Psoas muscle (tissue), 8 donors: Measurements from ENCODE around the gene CHST1. TPM values are rescaled to one million over a fixed set of nuclear protein-coding genes. Genes with fewer than 3 reads are reported as not detected.
A peak's percentile ranks its signal among the peaks of the same experiment; 100 is the strongest.

Source experiments
- ATAC-seq, 4 donors: fragments of 200-7000 bp; cut with Tn5 transposase; one replicate each; pipeline ENCODE4 v1.9.1; 2020; ENCODE audit warnings: moderate library complexity in 3 of 4, mild to moderate bottlenecking in 2 of 4
- DNase-seq, 2 donors: peaks; one replicate each; pipeline ENCODE4 v3.0.0-alpha.2; 2020
- H3K27ac ChIP-seq: fragments of 200-600 bp; one replicate; pipeline ENCODE4 v1.8.0; 2022
- H3K27me3 ChIP-seq, 3 donors: fragments of 200-600 bp in 1 of 3; one replicate each; pipeline versions ENCODE4 v1.6.1 to v1.8.0; 2013 to 2022; ENCODE audit warnings: low read length in 2 of 3, mild to moderate bottlenecking in 2 of 3, moderate library complexity in 1 of 3; ENCODE audit not compliant: insufficient read depth in 3 of 3
- H3K36me3 ChIP-seq, 2 donors: fragments of 200-600 bp in 1 of 2; one replicate each; pipeline versions ENCODE4 v1.6.1 to v1.8.0; 2013 to 2022; ENCODE audit warnings: low read depth in 1 of 2, mild to moderate bottlenecking in 1 of 2, moderate library complexity in 1 of 2; ENCODE audit not compliant: insufficient read depth in 1 of 2
- H3K4me1 ChIP-seq: fragments of 200-600 bp; one replicate; pipeline ENCODE4 v1.8.0; 2022
- H3K4me3 ChIP-seq: fragments of 200-600 bp; one replicate; pipeline ENCODE4 v1.8.0; 2022; ENCODE audit warnings: mild to moderate bottlenecking
- H3K9me3 ChIP-seq: fragments of 200-600 bp; one replicate; pipeline ENCODE4 v1.8.0; 2022
- CTCF ChIP-seq: fragments of 200-600 bp; IDR thresholded peaks from one replicate; pipeline ENCODE4 v1.8.0; 2022; ENCODE audit warnings: antibody characterized with exemption
- WGBS, 3 donors: extraction: QIAGEN DNeasy Blood & Tissue Kit; methylation state at CpG; one replicate each; pipeline versions ENCODE4 v1.1.6 to v1.1.7; 2013; 5-methylcytosine and 5-hydroxymethylcytosine counted together
- intact Hi-C, 2 donors: fragments of 100-400 bp; cut with DNase I; formaldehyde crosslinking; loops; one replicate each; pipeline versions ENCODE4 v1.11.0 to v1.14.2; 2022
- polyA plus RNA-seq, 3 donors: library from polyadenylated mRNA; stranded (reverse); fragments of 200-250 nt; gene quantifications; one replicate each; pipeline ENCODE4 v1.2.3, GENCODE V29; 2013
- total RNA-seq, 4 donors: library from RNA; stranded (reverse); fragmentation: NEBNext Ultra II Directional in 2 of 4; extraction: Animal tissue kit (Norgen Biotek cat#: 25700) in 2 of 4; gene quantifications; one replicate each; pipeline versions ENCODE4 v1.2.1 to v1.2.4, GENCODE V29; 2021 to 2023
- donor health status: healthy with polysubstance abuse.
- donor health status: DM: no; HTN: no; CAD: no; lungs with moderate emphysema.
- donor health status: Bipolar disorder and iron deficiency.
- donor health status: healthy.
- donor health status: DM: yes; HTN: yes; CAD: no.
- donor health status: DM: no; HTN: no; CAD: no.
- donor health status: DM: no; HTN: no; CAD: no.
- donor health status: DM: yes; HTN: yes; CAD: no.

The CHST1 gene
- total and polyA plus RNA-seq, 7 donors, result 1.2 to 21.4 (median 5.8) TPM

GRCh38 chr11:45603946-45604682, 61.3 kb downstream of the CHST1 start:
- WGBS, 3 donors, result 33 to 45% (median 39%) methylated on average over 11 of the region's 11 CpGs
- intact Hi-C loops, result no loop called here
- no peaks in the 10 kb centered on the region for H3K9me3 ChIP-seq
- TF ChIP-seq CTCF, result no peak
- H3K4me1 ChIP-seq, result no peaks in the 10 kb centered on the region
- peaks cover 0 to 5% (median 4%) of the 10 kb centered on the region in 3 donors for H3K27me3 ChIP-seq
- DNase-seq, result peak in 1 of 2 donors; percentile 22
- H3K4me3 ChIP-seq, result no peak overlapping the region
- no peaks in the 10 kb centered on the region for H3K36me3 ChIP-seq
- ATAC-seq, result no peak
- no peak overlapping the region for H3K27ac ChIP-seq

- DNase-seq, result no peak
- TF ChIP-seq CTCF, result no peak
- H3K27ac ChIP-seq, result no peak overlapping the region
- 75 to 87% (median 86%) methylated on average over 11 of the region's 11 CpGs for WGBS, 3 donors
- intact Hi-C loops, result no loop called here
- peaks cover 0 to 13% (median 2%) of the 10 kb centered on the region in 3 donors for H3K27me3 ChIP-seq
- H3K36me3 ChIP-seq, result no peaks in the 10 kb centered on the region
- no peaks in the 10 kb centered on the region for H3K4me1 ChIP-seq
- no peaks in the 10 kb centered on the region for H3K9me3 ChIP-seq
- ATAC-seq, result no peak
- no peak overlapping the region for H3K4me3 ChIP-seq
Observed at GRCh38 chr11:45599161-45599943, 66.1 kb downstream of the CHST1 start.

Other genes starting within 250 kb of the CHST1 start
- 1 to 10 TPM; 5.3 to 8.7 (median 6.9) TPM for gene SLC35C1, start 139.5 kb upstream of the CHST1 start, total RNA-seq
- 10 to 100 TPM in 2 of 3 donors, 1 to 10 TPM in 1; 6.7 to 11.8 (median 10.1) TPM for gene SLC35C1, start 139.5 kb upstream of the CHST1 start, polyA plus RNA-seq
- 10 to 100 TPM; 28.7 to 64.5 (median 45.5) TPM for gene CRY2, start 181.9 kb upstream of the CHST1 start, total RNA-seq
- gene CRY2, start 181.9 kb upstream of the CHST1 start, polyA plus RNA-seq, result 10 to 100 TPM; 15.4 to 30.7 (median 20.8) TPM
- 1 to 10 TPM; 1.3 to 2.6 (median 2.0) TPM for gene MAPK8IP1, start 220.0 kb upstream of the CHST1 start, total RNA-seq
- gene MAPK8IP1, start 220.0 kb upstream of the CHST1 start, polyA plus RNA-seq, result under 1 TPM; 0.53 to 1.00 (median 0.82) TPM
- under 1 TPM in 2 of 4 donors, not detected in 2; 0.37 to 0.56 TPM for gene FREY1, start 241.6 kb upstream of the CHST1 start, total RNA-seq
- under 1 TPM in 1 of 3 donors, not detected in 2; 0.14 TPM for gene FREY1, start 241.6 kb upstream of the CHST1 start, polyA plus RNA-seq